Testis (tissue), 3 donors: ENCODE measurements around the gene RAD18. TPM values are rescaled to one million over a fixed set of nuclear protein-coding genes. Genes with fewer than 3 reads are reported as not detected.

ENCODE experiments used
- DNase-seq: peaks from one replicate; pipeline ENCODE4 v3.0.0-alpha.2; 2019
- H3K27ac ChIP-seq, 2 donors: fragments of 200-600 bp; sonication (generic); one replicate each; pipeline ENCODE4 v1.5.1; 2019
- H3K27me3 ChIP-seq: fragments of 200-600 bp; sonication (generic); one replicate; pipeline ENCODE4 v1.5.1; 2019
- H3K36me3 ChIP-seq: fragments of 200-600 bp; sonication (generic); one replicate; pipeline ENCODE4 v1.5.1; 2017; ENCODE audit warnings: low read depth; ENCODE audit errors: missing control alignments
- H3K4me1 ChIP-seq: fragments of 200-600 bp; sonication (generic); one replicate; pipeline ENCODE4 v1.5.1; 2019
- H3K4me3 ChIP-seq, 2 donors: fragments of 200-600 bp; sonication (generic); one replicate each; pipeline ENCODE4 v1.5.1; 2017 to 2019
- H3K9me3 ChIP-seq: fragments of 200-600 bp; sonication (generic); one replicate; pipeline ENCODE4 v1.5.1; 2017
- POLR2A ChIP-seq: fragments of 450-650 bp; IDR thresholded peaks from one replicate; pipeline ENCODE4 v1.6.1; 2017; ENCODE audit warnings: antibody characterized with exemption, mild to moderate bottlenecking, moderate library complexity
- WGBS, 2 donors: methylation state at CpG; one replicate each; pipeline ENCODE4 v1.1.5; 2018; 5-methylcytosine and 5-hydroxymethylcytosine counted together
- intact Hi-C: fragments of 100-400 bp; cut with DNase I; formaldehyde crosslinking; loops from one replicate; pipeline ENCODE4 v1.15.1; 2023; ENCODE audit warnings: low total_unique reads
- polyA plus RNA-seq: library from polyadenylated mRNA; stranded (reverse); fragments of 350-450 nt; fragmentation: Illumina TruSeq; extraction: RNeasy Lipid Tissue Mini Kit (QIAGEN cat#74804); gene quantifications from one replicate; pipeline ENCODE4 v1.2.3, GENCODE V29; 2014; ENCODE audit warnings: low read depth, low replicate concordance; ENCODE audit not compliant: insufficient read depth
- total RNA-seq, 2 donors: library from RNA; depleted of rRNA; stranded (reverse); fragments of >200 nt; gene quantifications; one replicate each; pipeline ENCODE4 v1.2.3, GENCODE V29; 2016
- TF ChIP-seq, protein P1 (sequence below), 3 experiments: fragments of 450-650 bp in 2 of 3; fragments of 200-600 bp in 1 of 3; sonication (generic) in 1 of 3; IDR thresholded peaks; one replicate each; pipeline ENCODE4 v1.5.1; 2016 to 2019; ENCODE audit warnings: antibody characterized with exemption in 3 of 3, mild to moderate bottlenecking in 2 of 3, moderate library complexity in 1 of 3

The RAD18 gene
- total and polyA plus RNA-seq, 3 donors from 2014 or later, result 7.6 to 27.0 (median 18.8) TPM

DNA sequence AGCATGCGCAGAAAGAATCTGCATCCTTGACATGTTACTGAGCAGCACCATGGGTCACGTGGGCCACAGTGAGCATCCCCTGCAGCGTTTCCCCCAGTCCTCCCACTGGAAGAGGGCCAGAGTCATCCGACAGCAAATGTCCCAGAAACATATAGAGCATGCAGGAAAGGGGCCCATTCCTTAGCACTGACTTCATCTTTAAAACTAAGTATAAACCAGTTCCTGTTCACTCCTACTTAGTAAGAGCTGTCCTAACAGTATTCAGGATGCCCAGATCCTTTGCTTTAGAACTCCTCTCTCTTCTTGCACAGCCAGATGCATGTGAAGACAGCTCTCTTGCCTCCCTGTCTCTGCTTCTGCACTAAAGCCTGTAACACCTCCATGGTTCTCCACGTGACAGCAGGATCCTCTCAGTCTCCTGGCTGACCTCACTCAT lies 114.6 kb downstream of the RAD18 start:
- WGBS, 2 donors, result 68% methylated on average over 5 of the region's 5 CpGs
- Histone ChIP-seq H3K27me3 (no peaks in the 10 kb centered on the region), H3K9me3 (no peaks in the 10 kb centered on the region), H3K4me3 (no peak overlapping the region), H3K27ac (no peak overlapping the region), H3K36me3 (no peaks in the 10 kb centered on the region), H3K4me1 (no peaks in the 10 kb centered on the region)
- TF ChIP-seq POLR2A, result no peak
- TF ChIP-seq, protein P1, sequence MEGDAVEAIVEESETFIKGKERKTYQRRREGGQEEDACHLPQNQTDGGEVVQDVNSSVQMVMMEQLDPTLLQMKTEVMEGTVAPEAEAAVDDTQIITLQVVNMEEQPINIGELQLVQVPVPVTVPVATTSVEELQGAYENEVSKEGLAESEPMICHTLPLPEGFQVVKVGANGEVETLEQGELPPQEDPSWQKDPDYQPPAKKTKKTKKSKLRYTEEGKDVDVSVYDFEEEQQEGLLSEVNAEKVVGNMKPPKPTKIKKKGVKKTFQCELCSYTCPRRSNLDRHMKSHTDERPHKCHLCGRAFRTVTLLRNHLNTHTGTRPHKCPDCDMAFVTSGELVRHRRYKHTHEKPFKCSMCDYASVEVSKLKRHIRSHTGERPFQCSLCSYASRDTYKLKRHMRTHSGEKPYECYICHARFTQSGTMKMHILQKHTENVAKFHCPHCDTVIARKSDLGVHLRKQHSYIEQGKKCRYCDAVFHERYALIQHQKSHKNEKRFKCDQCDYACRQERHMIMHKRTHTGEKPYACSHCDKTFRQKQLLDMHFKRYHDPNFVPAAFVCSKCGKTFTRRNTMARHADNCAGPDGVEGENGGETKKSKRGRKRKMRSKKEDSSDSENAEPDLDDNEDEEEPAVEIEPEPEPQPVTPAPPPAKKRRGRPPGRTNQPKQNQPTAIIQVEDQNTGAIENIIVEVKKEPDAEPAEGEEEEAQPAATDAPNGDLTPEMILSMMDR (IDR thresholded peaks at IDR 0.05), result no peak
- intact Hi-C loops, result no loop called here
- no peak for DNase-seq

DNA sequence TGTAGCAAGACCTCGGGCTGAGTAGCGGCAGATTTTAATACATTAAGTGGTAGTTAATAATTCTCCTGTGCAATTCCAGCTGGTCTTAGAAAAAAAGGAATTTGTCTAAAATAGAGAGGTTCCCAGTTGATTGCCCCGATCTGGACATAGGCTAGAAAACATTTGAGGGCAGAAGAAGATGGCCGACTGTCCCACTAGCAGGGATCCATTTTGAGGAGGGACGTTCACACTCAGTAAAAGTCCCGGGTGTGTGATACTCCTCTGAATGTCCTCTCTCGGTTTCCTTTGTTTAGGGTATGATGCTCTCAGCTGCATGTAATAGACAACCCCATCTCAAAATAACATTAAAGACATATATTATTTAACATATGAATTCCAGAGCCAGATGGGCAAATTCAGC lies 116.0 kb downstream of the RAD18 start:
- Histone ChIP-seq H3K4me3 (no peak overlapping the region), H3K4me1 (no peaks in the 10 kb centered on the region), H3K36me3 (no peaks in the 10 kb centered on the region), H3K27me3 (no peaks in the 10 kb centered on the region), H3K27ac (no peak overlapping the region), H3K9me3 (no peaks in the 10 kb centered on the region)
- TF ChIP-seq, protein P1 (IDR thresholded peaks at IDR 0.05), result no peak
- no peak for TF ChIP-seq POLR2A
- no peak for DNase-seq
- whole genome bisulfite sequencing, 2 donors, result 88 to 93% methylated on average over 7 of the region's 7 CpGs
- intact Hi-C loops, result no loop called here

DNA sequence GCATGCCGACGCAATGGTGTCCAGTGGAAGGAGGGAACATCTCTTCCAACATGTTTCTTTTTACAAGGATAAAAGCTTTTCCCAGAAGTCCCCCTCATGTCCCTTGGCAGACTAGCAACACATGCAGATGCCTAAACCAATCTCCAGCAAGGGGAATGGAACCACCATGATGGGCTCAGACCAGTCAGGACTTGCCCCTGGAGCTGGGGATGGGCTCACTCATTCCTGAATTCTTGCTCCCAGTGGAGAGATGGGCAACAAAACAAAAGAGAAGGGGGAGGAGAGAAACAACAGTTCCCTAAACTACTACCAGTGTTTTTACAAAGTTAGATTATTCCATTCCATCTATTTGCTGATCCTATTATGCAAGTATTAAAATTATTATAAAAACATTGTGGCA lies 117.1 kb downstream of the RAD18 start:
- H3K36me3 ChIP-seq, result no peaks in the 10 kb centered on the region
- no peaks in the 10 kb centered on the region for H3K27me3 ChIP-seq
- intact Hi-C loops, result no loop called here
- no peaks in the 10 kb centered on the region for H3K9me3 ChIP-seq
- DNase-seq, result no peak
- no peak overlapping the region for H3K27ac ChIP-seq
- no peaks in the 10 kb centered on the region for H3K4me1 ChIP-seq
- no peak overlapping the region for H3K4me3 ChIP-seq
- no peak for TF ChIP-seq POLR2A
- TF ChIP-seq, protein P1 (IDR thresholded peaks at IDR 0.05), result no peak
- 70 to 94% methylated on average over 2 of the region's 2 CpGs for WGBS, 2 donors

DNA sequence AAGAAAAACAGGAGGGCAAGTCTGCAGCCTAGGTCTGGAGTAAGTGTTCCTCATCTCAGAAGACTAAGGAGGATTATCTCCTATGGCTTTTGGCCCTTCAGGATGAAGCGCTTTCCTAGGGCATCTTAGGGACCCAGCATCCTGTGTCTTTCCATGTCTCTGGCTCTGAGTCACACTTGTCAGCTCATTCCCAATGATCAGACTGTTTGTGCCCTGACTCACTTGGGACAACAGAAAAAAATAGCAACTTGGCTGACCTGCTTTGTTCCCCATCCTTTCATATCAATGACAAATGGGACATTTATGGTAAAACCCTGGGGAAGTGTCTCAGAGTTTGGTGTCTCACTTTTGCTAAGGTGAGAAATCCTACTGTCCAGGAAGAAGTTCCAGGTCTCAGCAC lies 117.6 kb downstream of the RAD18 start:
- Histone ChIP-seq H3K9me3 (no peaks in the 10 kb centered on the region), H3K36me3 (no peaks in the 10 kb centered on the region), H3K4me3 (no peak overlapping the region), H3K4me1 (no peaks in the 10 kb centered on the region), H3K27ac (no peak overlapping the region), H3K27me3 (no peaks in the 10 kb centered on the region)
- WGBS, 2 donors, result 100% methylated on average over 1 of the region's 1 CpG
- DNase-seq, result no peak
- intact Hi-C loops, result no loop called here
- no peak for TF ChIP-seq POLR2A
- TF ChIP-seq, protein P1 (IDR thresholded peaks at IDR 0.05), result no peak

DNA sequence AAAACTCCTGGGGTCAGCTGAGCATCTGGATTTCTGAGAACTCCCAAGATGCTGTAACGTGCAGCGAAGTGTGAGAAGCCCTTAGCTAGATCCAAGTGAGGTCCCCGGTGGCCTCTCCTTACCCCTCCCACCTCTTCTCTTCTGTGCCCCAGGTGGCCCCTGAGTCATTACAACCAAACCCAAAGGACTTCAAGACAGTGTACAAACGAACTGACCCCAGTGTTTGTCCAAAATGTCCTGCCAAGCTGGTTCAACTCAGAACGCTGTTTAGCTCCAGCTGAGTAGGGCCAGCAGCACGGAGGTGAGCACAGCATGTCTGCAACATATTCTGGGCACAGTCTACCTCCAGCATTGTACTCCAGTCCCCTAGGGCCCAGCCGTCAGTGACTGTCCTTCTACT lies 119.9 kb downstream of the RAD18 start:
- no peaks in the 10 kb centered on the region for H3K36me3 ChIP-seq
- no peaks in the 10 kb centered on the region for H3K9me3 ChIP-seq
- DNase-seq, result no peak
- no peak for TF ChIP-seq POLR2A
- TF ChIP-seq, protein P1 (IDR thresholded peaks at IDR 0.05), result no peak
- intact Hi-C loops, result no loop called here
- no peaks in the 10 kb centered on the region for H3K4me1 ChIP-seq
- H3K27me3 ChIP-seq, result no peaks in the 10 kb centered on the region
- 93 to 94% methylated on average over 4 to 7 of the region's 7 CpGs for WGBS, 2 donors
- H3K27ac ChIP-seq, result no peak overlapping the region
- no peak overlapping the region for H3K4me3 ChIP-seq
